M059J (cell line): ENCODE results near the gene ITGA8. TPM values are rescaled to one million over a fixed set of nuclear protein-coding genes. Genes with fewer than 3 reads are reported as not detected.
A peak's percentile ranks its signal among the peaks of the same experiment; 100 is the strongest.
"Not testable (repeated sequence)": the region's sequence is repeated elsewhere in the genome, so short reads cannot be mapped to it uniquely, and the experiment has no call there.

Source experiments
- DNase-seq: peaks from one replicate; pipeline ENCODE4 v3.0.0-alpha.2; 2012; ENCODE audit warnings: low read depth
- total RNA-seq: library from RNA; depleted of rRNA; stranded (reverse); fragments of >200 nt; shearing (Covaris generic); gene quantifications from 2 replicates; pipeline ENCODE4 v1.2.3, GENCODE V29; 2014

The ITGA8 gene
- total RNA-seq, 1 experiment from 2014 or later, result 0.62 TPM

- DNase-seq, result peak; percentile 20
Measured at GRCh38 chr10:15558136-15558535, 161.6 kb downstream of the ITGA8 start.

- DNase-seq, result not testable (repeated sequence)
Measured at GRCh38 chr10:15557168-15557567, 162.6 kb downstream of the ITGA8 start.

- DNase-seq, result no peak
Measured at GRCh38 chr10:15550950-15551349, 168.8 kb downstream of the ITGA8 start.

GRCh38 chr10:15548331-15548730 lies 171.4 kb downstream of the ITGA8 start:
- DNase-seq, result no peak

GRCh38 chr10:15546606-15547005 lies 173.1 kb downstream of the ITGA8 start:
- DNase-seq, result no peak

GRCh38 chr10:15545884-15546283 lies 173.8 kb downstream of the ITGA8 start:
- DNase-seq, result no peak

GRCh38 chr10:15545266-15545665 lies 174.5 kb downstream of the ITGA8 start:
- no peak for DNase-seq

DNA sequence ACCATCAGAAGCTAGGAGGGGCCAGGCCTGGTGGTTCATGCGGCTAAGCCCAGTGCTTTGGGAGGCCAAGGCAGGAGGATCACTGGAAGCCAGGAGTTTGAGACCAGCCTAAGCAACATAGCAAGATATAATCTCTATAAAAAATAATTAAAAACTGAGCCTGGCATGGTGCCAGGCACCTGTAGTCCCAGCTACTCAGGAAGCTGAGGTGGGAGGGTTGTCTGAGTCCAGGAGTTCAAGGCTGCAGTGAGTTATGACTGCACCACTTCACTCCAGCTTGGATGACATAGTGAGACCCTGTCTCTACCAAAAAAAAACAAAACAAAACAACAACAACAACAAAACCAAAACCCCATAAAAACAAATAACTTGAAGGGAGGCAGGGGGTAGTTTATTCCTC lies 175.7 kb downstream of the ITGA8 start:
- no peak for DNase-seq

DNA sequence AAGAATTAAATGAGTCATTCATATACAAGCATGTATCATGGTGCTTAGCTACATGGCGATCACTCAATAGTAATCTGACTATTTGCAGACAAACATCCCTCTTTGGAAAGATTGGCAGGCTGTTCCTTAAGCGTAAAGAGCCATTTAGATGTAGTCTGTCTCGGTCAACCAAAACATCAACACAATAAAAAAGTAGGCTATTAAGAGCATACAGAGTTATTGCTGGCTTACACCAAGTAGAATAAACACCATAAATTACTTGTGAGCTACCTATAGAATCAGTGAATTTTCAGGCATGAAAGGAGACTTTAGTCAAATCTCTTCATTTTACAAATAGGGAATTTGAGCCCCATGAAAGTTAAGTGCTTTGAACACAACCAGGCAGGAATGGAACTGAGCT lies 176.9 kb downstream of the ITGA8 start:
- no peak for DNase-seq

DNA sequence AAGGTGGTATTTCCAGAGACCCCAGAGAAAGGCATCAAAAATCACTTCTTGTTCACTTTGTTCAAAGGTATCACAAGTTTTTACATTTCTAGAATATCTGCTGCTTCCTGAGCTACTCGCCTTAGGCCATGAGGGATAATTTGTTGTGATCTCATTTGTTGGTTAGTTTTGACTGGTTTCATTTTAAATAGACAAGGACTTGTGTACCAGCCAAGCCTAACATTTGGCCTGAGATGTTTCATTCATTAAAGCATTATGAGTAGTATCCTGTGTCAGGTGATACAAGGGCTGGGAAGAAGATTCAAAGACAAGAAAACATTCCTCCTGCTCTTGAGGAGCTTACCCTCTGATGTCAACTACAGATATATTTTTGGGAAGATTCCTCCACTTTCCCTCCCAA lies 178.3 kb downstream of the ITGA8 start:
- peak; percentile 54 for DNase-seq

- DNase-seq, result peak; percentile 44
Measured at GRCh38 chr10:15540727-15541126, 179.0 kb downstream of the ITGA8 start.

DNA sequence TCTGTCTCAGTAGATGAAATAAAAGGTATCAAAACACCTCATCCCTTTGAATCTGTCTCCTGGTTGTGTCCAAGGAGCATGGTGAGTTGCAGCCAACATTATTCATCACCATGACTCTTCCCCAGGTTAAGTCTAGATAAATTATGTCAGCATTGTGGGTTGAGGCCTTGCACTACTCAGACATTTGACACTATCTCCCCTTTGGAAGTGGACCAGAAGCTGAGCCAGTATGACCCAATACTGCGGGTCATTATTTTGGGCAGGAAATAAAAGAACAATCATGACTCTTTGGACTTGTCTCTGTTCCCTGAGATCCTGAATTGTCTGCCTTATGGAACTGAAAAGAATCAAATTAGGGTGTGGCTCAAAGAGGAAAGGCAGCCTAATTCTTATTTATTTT lies 180.5 kb downstream of the ITGA8 start:
- DNase-seq, result peak; percentile 57

- not testable (repeated sequence) for DNase-seq
Measured at GRCh38 chr10:15534928-15535538, 184.7 kb downstream of the ITGA8 start.

DNA sequence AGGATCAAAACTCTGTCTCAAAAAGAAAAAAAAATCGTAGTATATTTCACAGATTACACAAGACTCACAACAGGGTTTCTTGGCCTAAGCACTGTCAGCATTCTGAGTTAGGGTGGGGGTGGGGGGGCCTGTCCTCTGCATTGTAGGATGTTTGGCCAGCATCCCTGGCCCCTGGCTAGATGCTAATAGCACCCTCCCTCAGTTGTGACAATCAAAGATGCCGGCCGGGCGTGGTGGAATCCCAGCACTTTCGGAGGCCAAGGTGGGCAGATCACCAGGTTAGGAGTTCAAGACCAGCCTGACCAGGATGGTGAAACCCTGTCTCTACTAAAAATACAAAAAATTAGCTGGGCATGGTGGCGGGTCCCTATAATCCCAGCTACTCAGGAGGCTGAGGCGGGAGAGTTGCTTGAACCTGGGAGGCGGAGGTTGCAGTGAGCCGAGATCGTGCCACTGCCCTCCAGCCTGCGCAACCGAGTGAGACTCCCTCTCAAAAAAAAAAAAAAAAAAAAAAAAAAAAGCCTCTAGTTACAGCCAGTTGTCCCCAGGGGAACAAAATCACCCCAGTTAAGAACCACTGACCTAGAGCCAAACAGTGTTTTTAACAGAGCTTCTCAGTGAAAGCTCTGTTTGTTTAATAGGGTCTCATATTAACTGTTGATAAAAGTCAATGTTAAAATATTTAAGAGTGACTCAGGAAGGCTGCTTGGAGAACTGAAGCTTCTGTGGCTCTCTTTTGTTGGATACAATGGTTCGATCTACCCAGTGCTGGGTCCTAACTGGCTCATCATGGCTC lies 187.6 kb downstream of the ITGA8 start:
- DNase-seq, result no peak

GRCh38 chr10:15528859-15529239 lies 190.9 kb downstream of the ITGA8 start:
- DNase-seq, result no peak

GRCh38 chr10:15526754-15527153 lies 193.0 kb downstream of the ITGA8 start:
- DNase-seq, result no peak

GRCh38 chr10:15521328-15521903 lies 198.3 kb downstream of the ITGA8 start:
- DNase-seq, result no peak

GRCh38 chr10:15518250-15518649 lies 201.5 kb downstream of the ITGA8 start:
- DNase-seq, result peak; percentile 92

GRCh38 chr10:15516256-15517085 lies 203.3 kb downstream of the ITGA8 start:
- no peak for DNase-seq

- no peak for DNase-seq
Measured at GRCh38 chr10:15515202-15515601, 204.5 kb downstream of the ITGA8 start.

- DNase-seq, result no peak
Measured at GRCh38 chr10:15510963-15511362, 208.8 kb downstream of the ITGA8 start.

DNA sequence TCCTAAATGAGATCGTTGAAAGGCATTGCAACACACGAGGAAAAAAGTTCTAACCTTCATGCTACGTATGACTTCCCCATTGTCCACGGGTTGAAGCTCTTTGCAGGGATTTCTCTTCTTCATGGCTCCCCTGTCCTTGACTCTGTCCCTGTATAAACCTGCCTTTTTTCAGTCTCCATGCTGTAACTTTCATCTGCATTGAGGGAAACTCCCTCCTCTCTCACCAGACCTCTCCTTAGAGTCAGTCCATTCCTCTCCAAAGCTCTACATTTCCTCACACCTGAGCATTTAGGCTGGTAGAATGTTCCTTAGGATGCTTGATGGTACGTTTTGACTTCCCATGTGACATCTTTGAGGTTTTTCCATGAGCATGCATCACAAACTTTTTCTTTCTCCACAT lies 214.4 kb downstream of the ITGA8 start:
- no peak for DNase-seq
